ENCODE measurements around the gene CANX.

Gene CANX

GRCh38 chr5:179779826-179780225 is 81.1 kb downstream of the CANX start:
- no peak for DNase-seq (ENCODE audit: low read depth)
- H3K4me3 ChIP-seq (ENCODE audit: control insufficient read depth, low read depth, low read length): no peak overlapping the region
- TF ChIP-seq, protein P1, sequence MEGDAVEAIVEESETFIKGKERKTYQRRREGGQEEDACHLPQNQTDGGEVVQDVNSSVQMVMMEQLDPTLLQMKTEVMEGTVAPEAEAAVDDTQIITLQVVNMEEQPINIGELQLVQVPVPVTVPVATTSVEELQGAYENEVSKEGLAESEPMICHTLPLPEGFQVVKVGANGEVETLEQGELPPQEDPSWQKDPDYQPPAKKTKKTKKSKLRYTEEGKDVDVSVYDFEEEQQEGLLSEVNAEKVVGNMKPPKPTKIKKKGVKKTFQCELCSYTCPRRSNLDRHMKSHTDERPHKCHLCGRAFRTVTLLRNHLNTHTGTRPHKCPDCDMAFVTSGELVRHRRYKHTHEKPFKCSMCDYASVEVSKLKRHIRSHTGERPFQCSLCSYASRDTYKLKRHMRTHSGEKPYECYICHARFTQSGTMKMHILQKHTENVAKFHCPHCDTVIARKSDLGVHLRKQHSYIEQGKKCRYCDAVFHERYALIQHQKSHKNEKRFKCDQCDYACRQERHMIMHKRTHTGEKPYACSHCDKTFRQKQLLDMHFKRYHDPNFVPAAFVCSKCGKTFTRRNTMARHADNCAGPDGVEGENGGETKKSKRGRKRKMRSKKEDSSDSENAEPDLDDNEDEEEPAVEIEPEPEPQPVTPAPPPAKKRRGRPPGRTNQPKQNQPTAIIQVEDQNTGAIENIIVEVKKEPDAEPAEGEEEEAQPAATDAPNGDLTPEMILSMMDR (conservative IDR thresholded peaks at IDR 0.05; ENCODE audit: control insufficient read depth, insufficient read depth, low read depth, low read length): no peak

- H3K4me3 ChIP-seq (ENCODE audit: control insufficient read depth, low read depth, low read length): no peak overlapping the region
- no peak for DNase-seq (ENCODE audit: low read depth)
- TF ChIP-seq, protein P1 (conservative IDR thresholded peaks at IDR 0.05; ENCODE audit: control insufficient read depth, insufficient read depth, low read depth, low read length): no peak
Observed at GRCh38 chr5:179780362-179780761, 81.6 kb downstream of the CANX start.
